HG03066 (cell line): ENCODE measurements around the gene TEKTIP1.
"Not testable (repeated sequence)": the region's sequence is repeated elsewhere in the genome, so short reads cannot be mapped to it uniquely, and the experiment has no call there.

Experiments used
- ATAC-seq: cut with Tn5 transposase; IDR thresholded peaks from one replicate; pipeline ENCODE4 v1.9.1; 2021; ENCODE audit warnings: low read depth; ENCODE audit not compliant: unreplicated experiment

Gene TEKTIP1

DNA sequence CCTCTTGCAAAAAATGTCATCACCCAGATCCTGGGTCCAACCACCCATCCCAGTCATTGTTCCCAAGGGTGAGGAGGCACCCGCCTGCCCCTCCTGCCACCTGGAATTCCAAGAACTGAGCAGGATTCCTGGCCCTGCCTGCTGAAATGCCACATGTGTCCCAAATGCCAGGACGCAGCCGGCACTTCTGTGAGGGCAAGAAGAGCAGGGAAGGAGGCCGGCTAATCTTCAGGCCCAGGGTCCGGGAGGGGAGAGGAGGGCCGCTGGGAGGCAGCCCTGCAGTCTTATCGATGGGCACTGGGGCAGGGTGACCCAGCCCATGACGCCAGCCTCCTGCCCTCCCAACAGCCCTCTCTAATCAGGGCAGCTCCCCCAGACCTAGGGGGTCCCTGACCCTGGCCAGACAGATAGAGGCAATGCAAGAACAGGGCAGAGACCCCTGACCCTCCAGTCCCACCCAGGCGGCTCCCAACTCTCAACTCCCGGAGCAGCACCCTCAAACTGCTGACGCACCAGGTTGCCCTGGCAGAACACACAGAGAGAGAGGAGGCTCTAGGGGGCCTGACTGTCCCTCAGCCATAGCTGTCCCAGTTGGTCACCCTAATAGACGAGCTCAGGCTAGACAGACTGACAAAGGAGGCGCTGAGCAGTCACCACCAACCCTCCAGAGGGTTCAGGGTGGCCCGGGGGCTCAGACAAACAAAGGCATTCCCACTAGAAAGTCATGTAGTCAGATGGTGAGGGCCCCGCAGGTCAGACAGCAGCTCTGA, 16.9 kb downstream of the TEKTIP1 start:
- no peak for ATAC-seq

DNA sequence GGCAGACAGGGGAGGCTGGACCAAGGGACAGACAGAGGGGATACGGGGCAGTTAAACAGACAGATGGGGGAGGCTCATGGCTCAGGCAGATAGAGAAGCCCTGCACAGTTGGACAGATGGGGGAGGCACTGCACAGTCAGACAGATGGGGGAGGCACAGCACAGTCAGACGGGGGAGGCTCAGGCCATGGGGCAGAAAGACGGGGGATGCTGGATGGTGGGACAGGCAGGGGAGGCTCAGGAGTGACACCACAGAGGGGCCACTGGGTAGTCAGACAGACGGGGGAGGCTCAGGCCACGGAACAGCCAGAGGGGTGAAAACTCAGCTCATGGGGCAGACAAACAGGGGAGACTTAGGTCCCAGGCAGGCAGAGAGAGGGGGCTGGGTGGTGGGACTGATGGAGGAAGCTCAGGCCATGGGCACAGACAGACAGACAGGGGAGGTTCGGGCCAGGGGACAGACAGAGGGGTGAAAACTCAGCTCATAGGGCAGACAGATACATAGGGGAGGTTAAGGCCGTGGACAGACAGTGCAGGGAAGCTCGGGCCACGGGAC, 17.5 kb downstream of the TEKTIP1 start:
- no peak for ATAC-seq

DNA sequence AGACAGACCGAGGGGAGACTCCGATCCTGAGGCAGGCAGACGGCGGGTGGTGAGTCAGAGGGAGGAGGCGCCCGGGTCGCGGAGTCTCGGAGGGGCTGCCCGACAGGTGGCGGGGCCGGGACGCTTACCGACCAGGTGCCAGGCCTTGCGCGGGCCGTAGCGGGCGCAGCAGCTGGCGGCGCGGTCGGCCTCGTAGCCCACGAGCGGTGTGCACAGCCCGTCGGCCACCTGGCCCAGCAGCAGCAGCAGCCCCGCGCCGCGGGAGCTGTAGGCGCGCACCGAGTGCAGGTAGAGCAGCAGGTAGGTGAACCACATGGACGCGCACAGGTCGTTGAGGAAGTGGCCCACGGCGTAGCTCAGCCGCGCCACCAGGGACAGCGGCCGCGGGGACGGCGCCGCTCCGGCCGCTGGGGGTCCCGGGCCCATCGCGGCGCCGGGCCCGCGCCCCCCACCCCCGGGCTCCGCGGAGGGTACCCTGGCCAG, 18.0 kb downstream of the TEKTIP1 start:
- no peak for ATAC-seq

DNA sequence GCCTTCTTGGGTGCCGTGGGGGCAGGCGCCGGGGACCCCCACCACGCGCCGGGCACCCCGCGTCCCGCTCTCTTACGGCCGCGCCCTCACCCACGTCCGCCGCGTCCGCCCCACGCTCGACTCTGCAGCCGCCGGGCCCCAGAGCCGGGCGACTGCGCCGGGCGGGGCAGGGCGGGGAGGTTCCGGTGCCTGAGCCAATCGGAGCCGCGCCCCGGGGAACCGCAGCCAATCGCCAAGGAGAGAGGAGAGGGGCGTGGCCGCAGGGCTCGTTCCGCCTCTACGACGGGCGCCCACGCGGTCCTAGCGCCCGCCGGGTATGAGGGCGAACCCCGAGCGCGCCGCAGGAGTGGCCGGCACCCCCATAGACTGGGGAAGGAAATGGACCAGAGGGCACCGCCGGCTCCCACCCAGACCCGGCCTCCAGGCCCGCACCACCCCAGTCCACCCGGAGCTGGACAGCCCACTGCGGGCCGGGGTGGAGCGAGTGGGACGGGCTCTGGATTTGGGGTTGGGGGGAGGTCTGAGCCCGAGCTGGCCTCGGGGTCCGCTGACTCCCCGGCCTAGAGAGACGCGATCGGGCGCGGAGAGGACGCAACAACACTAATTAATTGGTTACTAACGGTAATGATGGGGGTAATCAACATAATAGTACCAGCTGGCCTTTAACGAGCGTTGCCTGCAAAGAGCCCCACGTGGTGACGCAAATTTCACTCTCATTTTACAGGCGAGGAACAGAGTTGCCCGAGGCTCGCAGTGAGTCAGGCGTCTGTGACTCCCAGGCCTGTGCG, 18.7 kb downstream of the TEKTIP1 start, which contains the start of gene MFSD12:
Gene MFSD12, minus strand, starts transcription at position 126 of the 788 bp plus-strand sequence. CDS start 183 bp downstream, outside the sequence.
- peak; percentile 76 for ATAC-seq

DNA sequence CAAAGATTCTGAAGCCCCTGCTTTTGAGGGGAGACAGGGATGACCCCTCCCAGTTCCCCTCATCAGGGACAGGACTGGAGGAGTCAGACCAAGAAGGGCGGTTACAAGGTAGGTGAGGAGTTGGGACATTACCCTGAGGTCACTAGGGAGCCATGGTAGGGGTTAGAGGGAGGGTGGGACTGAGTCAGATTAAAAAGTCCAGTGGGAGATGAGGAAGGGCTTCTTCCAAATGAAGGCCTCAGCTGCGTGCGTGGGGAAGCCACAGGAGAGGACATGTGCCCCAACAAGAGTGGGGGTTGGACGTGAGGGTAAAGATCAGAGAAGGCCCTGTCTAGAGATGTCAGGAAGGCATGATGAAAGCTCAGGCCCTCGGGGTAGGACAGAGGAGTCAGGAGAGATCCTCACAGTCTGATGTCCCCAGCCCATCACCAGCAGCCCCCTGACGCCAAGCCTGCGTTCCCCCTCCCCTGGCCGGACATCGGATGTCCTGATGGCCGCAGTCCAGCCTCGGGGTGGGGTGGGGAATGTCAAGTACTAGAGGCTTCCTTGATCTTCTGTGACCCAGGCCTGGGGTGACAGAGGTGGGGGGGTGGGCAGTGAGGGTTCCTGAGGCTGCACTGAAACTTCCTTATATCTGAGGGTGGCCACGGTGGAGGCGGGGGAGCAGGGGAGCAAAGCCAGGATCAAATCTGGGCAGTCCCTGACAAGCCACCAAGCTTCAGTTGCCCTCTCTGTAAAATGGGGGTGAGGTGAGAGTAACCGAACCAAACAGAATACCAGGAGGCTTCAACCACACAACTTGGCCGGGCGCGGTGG, 24.9 kb downstream of the TEKTIP1 start:
- ATAC-seq = no peak

DNA sequence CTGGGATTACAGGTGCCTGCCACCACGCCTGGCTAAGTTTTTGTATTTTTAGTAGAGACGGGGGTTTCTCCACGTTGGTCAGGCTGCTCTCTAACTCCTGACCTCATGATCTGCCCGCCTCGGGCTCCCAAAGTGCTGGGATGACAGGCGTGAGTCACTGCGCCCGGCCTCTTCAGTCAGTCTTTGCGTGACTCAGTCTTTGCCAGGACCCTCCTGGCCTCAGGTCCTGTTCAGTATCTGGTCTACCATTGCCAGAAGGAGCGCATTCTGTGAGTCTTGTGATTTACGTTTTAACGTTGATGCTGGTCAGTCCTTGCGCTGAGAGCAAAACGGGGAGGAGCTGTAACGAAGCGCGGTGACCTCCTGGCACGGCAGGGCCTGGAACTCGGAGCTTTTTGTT, 26.2 kb downstream of the TEKTIP1 start:
- ATAC-seq = no peak

DNA sequence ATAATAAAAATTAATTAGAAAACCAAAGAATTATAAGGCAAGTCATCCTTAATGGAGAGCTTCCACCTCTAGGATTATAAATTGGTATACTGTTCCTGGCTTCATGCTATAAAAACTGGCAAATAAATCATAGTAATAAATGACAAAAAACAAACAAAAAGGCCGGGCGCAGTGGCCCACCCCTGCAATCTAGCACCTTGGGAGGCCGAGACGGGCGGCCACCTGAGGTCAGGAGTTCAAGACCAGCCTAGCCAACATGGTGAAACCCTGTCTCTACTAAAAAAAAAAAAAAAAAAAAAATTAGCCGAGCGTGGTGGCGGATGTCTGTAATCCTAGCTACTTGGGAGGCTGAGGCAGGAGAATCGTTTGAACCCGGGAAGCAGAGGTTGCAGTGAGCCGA, 31.1 kb downstream of the TEKTIP1 start:
- not testable (repeated sequence) for ATAC-seq

DNA sequence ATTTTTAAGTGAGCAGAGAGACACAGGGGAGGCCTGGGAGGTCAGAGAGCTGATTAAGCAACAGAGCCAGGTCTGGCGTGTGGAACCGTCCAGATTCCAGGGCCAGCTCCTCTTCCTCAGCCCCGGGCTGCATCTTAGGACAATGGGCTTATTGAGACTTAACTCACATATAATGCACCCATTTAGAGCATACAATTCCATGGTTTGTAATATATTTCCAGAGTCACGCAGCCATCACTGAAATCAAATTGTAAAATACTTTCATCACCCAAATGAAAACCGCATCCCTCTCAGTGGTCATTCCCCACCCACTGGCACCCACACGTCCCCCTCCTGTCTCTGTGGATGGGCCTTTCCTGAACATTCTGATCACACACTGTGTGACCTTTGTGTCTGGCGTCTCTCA, 31.6 kb downstream of the TEKTIP1 start:
- no peak for ATAC-seq

DNA sequence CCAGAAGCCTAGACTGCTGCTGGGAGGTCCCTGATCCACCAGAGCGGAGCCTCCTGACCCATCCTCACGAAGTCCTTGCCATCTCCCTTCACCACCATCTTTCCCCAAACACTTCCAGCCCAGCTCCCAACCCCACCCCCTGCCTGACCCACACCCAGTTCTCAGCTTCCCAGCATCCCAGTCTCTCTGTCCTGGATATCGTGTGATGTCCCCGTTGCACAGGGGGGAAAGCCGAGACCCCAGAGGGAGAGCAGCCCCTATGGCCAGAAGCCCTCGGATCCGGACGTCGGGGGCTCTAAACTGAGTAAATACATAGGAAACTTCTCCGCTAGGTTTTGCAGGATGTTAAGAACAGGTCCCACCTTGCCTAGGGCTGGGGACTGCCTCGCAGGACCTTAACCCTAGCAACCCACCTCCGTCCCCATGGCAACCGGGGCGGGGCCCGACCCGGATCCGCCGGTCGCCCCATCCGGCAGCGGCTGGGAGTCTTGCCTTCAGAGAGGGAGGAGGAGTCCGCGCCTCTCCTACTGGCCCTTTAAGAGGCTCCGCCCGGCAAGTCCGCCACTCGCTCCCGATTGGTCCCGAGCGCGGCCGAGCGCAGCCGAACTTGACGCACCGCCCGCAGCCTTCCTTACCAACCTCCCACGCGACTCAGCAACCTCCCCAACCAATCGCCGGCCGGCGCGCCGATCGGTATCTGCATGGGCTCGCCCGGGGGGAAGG, 33.3 kb downstream of the TEKTIP1 start:
- peak; percentile 90 for ATAC-seq

DNA sequence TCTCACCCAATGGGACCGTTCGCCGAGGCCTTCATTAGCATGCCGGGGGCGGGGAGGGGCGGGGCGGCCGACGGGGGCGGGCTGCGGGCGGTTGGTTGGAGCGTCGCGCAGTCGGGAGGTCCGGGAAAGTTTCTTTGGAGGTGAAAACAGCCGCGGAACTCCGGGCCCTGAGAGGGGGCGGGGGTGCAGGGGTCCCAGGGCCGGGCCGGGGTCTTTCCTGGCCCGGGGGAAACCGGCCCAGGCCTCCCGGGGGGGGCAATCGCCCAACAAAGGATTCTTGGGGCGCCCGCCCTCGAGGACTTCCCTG, 33.8 kb downstream of the TEKTIP1 start, which contains the start of gene HMG20B:
Gene HMG20B, plus strand, starts transcription at position 90 of the 307 bp plus-strand sequence. CDS start 366 bp downstream, outside the sequence.
- ATAC-seq = no peak

DNA sequence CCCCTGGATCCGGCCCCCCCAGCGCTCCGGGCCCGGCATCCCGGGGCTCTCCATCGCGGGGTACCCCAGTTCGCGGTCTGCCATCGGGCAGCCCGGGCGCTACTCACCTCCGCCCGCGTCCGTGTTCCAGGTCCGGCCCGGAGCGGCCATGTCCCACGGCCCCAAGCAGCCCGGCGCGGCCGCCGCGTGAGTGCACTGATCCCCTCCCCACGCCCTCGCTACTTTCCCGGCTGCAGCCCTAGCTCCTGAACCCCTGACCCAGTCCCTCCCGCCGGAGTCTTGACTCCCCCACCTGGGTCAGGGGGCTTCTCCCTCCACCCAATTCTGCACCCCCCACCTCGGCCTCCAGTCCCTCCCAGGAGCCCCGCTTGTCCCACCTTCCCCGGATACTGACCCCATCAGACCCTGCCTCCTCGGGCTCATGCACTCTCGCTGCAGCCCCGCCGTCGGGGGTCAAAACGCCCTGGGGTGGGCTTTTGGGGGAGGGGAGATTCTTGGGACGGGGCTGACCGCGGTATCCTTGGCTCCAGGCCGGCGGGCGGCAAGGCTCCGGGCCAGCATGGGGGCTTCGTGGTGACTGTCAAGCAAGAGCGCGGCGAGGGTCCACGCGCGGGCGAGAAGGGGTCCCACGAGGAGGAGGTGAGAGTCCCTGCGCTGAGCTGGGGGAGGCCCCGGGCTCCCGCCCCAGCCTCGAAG, 34.3 kb downstream of the TEKTIP1 start:
- peak; percentile 9 for ATAC-seq

DNA sequence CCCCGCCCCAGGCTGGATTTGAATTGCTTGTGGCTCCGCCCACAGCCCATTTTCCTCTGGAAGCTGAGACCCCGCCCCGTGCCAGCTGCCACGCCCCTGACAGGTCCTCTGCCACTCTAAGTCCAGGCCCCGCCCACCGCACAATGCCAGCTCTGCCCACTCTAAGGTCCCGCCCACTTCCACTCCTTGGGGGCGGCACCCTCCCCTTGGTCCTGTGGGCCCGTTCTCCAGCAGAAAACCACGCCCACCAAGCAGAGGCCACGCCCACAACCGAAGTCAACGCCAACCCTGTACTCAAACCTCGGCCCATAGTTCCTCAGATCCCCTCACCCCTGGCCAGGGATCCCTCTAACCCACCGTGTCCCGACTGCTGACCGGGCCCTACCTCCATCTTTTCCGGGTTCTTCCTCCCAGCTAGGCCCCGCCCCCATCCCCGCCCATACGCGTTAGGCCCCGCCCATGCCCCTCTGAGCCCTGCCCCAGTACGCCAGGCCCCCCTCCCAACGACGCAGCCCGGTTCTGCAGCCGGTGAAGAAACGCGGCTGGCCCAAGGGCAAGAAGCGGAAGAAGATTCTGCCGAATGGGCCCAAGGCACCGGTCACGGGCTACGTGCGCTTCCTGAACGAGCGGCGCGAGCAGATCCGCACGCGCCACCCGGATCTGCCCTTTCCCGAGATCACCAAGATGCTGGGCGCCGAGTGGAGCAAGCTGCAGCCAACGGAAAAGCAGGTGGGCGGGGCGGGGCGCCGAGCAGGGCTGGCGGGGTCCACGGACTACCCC, 35.1 kb downstream of the TEKTIP1 start:
- no peak for ATAC-seq

DNA sequence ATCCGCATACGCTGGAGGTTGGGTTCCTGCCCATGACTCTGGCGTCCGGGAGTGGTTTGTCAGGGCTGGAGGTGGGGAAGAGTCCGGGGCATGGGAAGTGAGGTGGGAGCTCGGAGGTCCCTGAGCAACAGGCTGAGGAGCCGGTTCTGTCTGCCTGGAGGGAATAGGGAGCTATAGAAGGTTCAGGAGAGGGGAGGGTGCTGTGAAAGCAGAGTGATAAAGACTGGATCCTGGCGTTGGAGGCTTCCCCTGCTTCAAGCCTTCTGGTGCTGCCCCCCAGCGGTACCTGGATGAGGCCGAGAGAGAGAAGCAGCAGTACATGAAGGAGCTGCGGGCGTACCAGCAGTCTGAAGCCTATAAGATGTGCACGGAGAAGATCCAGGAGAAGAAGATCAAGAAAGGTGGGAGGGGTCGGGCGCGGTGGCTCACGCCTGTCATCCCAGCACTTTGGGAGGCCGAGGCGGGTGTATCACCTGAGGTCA, 36.3 kb downstream of the TEKTIP1 start:
- no peak for ATAC-seq

DNA sequence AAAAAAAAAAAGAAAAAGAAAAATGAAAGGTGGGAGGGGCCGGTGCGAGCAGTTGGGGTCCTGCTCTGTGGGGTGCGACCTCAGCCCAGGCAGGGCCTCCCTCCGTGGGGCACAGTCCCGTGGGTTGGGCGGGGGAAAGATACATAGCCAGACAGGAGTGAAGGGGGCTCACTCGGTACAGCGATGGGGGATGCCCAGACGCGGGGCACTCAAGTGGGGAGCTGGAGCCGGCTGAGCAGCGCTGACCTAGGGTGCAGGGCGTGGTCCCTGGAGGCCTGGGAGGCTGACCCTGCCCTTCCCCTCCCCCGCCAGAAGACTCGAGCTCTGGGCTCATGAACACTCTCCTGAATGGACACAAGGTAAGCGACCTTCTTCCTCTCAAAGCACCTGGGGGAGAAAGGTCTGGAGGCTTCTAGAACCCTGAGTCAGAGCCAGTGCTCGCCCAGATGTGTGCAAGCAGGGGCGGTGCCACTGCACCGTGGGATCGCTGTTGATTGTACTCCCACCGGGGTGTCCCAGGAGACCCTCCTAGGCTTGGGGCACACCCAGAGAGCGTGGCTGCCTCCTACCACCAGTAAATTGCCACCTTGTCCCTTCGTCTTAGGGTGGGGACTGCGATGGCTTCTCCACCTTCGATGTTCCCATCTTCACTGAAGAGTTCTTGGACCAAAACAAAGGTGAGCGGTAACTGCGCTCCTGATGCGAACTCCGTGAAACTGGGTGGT, 37.1 kb downstream of the TEKTIP1 start:
- no peak for ATAC-seq

DNA sequence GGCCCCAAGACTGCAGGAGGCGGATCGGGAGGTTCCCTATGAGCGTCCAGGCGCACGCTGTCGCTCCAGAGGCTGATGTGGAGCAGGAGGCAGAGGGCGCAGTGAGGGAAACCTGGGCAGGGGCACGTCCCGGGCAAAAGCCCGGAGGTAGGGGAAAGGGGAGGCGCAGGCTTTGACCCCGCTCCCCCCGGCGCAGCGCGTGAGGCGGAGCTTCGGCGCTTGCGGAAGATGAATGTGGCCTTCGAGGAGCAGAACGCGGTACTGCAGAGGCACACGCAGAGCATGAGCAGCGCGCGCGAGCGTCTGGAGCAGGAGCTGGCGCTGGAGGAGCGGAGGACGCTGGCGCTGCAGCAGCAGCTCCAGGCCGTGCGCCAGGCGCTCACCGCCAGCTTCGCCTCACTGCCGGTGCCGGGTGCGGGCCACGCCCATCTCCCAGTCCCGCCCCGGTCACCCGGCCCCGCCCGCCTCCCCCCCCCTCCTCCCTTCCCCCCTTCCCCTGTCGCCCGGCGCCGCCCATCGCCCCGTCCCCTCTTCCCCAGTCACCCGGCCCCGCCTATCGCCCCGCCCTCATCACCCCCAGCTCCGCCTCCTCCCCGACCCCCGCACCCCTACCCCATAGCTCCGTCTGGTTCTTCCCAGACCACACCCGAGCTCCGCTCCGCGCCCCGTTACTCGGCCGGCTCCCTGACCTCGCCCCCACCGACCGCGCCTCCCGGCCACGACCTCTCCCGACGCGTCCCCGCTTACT, 37.9 kb downstream of the TEKTIP1 start:
- no peak for ATAC-seq

DNA sequence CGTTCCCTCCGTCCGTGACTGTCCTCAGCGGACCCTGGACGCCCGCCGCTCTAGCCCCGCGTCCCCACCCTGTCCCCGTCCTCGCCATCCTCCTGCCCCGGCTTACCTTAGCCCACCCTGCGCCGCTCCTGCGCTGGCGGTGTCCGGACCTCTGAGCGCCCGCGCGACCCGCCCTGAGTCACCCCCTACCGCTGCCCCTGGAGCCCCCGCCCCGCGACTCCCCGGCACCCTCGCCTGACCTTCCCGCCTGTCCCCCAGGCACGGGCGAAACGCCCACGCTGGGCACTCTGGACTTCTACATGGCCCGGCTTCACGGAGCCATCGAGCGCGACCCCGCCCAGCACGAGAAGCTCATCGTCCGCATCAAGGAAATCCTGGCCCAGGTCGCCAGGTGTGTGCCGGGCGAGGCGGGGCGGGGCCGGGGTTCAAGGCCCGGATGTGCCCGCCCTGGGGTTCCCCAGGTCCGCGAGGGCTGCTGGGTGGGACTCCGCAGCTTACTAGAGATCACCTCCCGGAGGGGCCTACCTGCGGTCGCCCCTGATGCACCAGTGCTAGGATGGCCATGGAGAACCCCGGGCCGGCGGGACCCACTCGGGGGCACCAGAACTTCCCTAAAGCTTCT, 38.9 kb downstream of the TEKTIP1 start:
- ATAC-seq = no peak

DNA sequence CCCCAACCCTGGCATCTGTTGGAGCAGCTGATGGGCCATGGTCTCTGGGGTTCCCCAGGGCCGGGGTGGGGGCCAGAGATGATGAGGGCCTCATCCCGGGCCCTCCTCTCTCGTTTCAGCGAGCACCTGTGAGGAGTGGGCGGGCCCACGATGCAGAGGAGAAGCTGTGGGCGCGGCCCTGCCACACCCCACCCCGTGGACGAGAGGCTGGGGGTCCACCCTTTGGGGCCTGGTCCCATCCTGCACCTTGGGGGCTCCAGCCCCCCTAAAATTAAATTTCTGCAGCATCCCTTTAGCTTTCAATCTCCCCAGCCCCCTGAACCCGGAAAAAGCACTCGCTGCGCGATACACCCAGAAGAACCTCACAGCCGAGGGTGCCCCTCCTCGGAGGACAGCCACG, 39.4 kb downstream of the TEKTIP1 start:
- no peak for ATAC-seq
